ENCODE data around the gene PLA2R1. TPM values are rescaled to one million over a fixed set of nuclear protein-coding genes. Genes with fewer than 3 reads are reported as not detected.

The PLA2R1 gene
- polyA plus RNA-seq, 1 donor from 2014 or later = 0.69 TPM

- H3K79me2 ChIP-seq (replicated peaks; ENCODE audit: insufficient read depth, low read length) = no peaks in the 10 kb centered on the region
- H2AFZ ChIP-seq (ENCODE audit: low read depth, low read length) = no peak overlapping the region
- no peak for TF ChIP-seq EZH2 (IDR thresholded peaks at IDR 0.05; ENCODE audit: borderline replicate concordance, insufficient read depth, low read length, poor library complexity, severe bottlenecking)
- no peak for TF ChIP-seq MXI1 (conservative IDR thresholded peaks at IDR 0.05; ENCODE audit: poor library complexity, severe bottlenecking)
- TF ChIP-seq SMC3 (conservative IDR thresholded peaks at IDR 0.05; ENCODE audit: poor library complexity) = no peak
These were observed 171.2 kb downstream of the PLA2R1 start for GRCh38 chr2:159891267-159891588.

GRCh38 chr2:159890551-159891266, 171.7 kb downstream of the PLA2R1 start:
- Histone ChIP-seq H3K79me2 (replicated peaks; ENCODE audit: insufficient read depth, low read length) (no peaks in the 10 kb centered on the region), H3K4me2 (ENCODE audit: low read length) (no peak overlapping the region), H3K36me3 (ENCODE audit: insufficient read depth, low read length) (no peaks in the 10 kb centered on the region), H3K9me3 (ENCODE audit: low read length) (no peaks in the 10 kb centered on the region), H2AFZ (ENCODE audit: low read depth, low read length) (no peak overlapping the region), H3K27me3 (ENCODE audit: insufficient read depth, low read depth, low read length) (peaks cover 5% of the 10 kb centered on the region), H3K9me2 (ENCODE audit: insufficient read depth, low read length) (no peaks in the 10 kb centered on the region), H3K27ac (ENCODE audit: low read length) (no peak overlapping the region), H3K4me3 (ENCODE audit: low read length) (no peak overlapping the region), H3F3A (ENCODE audit: insufficient read depth, low read length, poor library complexity, severe bottlenecking) (no peaks in the 10 kb centered on the region), H3K9ac (ENCODE audit: low read length) (no peak overlapping the region), H4K20me1 (ENCODE audit: insufficient read depth) (no peaks in the 10 kb centered on the region)
- TF ChIP-seq SMC3 (conservative IDR thresholded peaks at IDR 0.05; ENCODE audit: poor library complexity) (no peak), CTCF (IDR thresholded peaks at IDR 0.05; ENCODE audit: poor library complexity, severe bottlenecking) (no peak), RAD21 (conservative IDR thresholded peaks at IDR 0.05) (no peak), POLR2AphosphoS5 (IDR thresholded peaks at IDR 0.05) (no peak), TAF1 (IDR thresholded peaks at IDR 0.05; ENCODE audit: low read depth) (no peak), EP300 (conservative IDR thresholded peaks at IDR 0.05; ENCODE audit: poor library complexity, severe bottlenecking) (no peak), MXI1 (conservative IDR thresholded peaks at IDR 0.05; ENCODE audit: poor library complexity, severe bottlenecking) (no peak), EZH2 (IDR thresholded peaks at IDR 0.05; ENCODE audit: borderline replicate concordance, insufficient read depth, low read length, poor library complexity, severe bottlenecking) (no peak), REST (IDR thresholded peaks at IDR 0.05; ENCODE audit: borderline replicate concordance) (no peak)

More at GRCh38 chr2:159891267-159891588, 171.2 kb downstream of the PLA2R1 start:
- H3F3A ChIP-seq (ENCODE audit: insufficient read depth, low read length, poor library complexity, severe bottlenecking) = no peaks in the 10 kb centered on the region
- no peak overlapping the region for H3K4me3 ChIP-seq (ENCODE audit: low read length)
- no peak overlapping the region for H3K4me2 ChIP-seq (ENCODE audit: low read length)
- H3K27ac ChIP-seq (ENCODE audit: low read length) = no peak overlapping the region
- H3K9ac ChIP-seq (ENCODE audit: low read length) = no peak overlapping the region
- H3K9me2 ChIP-seq (ENCODE audit: insufficient read depth, low read length) = no peaks in the 10 kb centered on the region
- no peaks in the 10 kb centered on the region for H3K36me3 ChIP-seq (ENCODE audit: insufficient read depth, low read length)
- H3K27me3 ChIP-seq (ENCODE audit: insufficient read depth, low read depth, low read length) = peaks cover 7% of the 10 kb centered on the region
- no peaks in the 10 kb centered on the region for H3K9me3 ChIP-seq (ENCODE audit: low read length)
- H4K20me1 ChIP-seq (ENCODE audit: insufficient read depth) = no peaks in the 10 kb centered on the region

Data from neural cell (in vitro differentiated cells).